Rectal smooth muscle tissue (tissue), 1 donor: ENCODE results near the gene LSM14A.
"Not testable (repeated sequence)": the region's sequence is repeated elsewhere in the genome, so short reads cannot be mapped to it uniquely, and the experiment has no call there.

Experiments
- H3K27ac ChIP-seq: one replicate; pipeline ENCODE4 v1.7.0; 2013; ENCODE audit warnings: low read depth, low read length, inconsistent platforms
- H3K27me3 ChIP-seq: one replicate; pipeline ENCODE4 v1.7.0; 2013; ENCODE audit warnings: low read length; ENCODE audit not compliant: control insufficient read depth, insufficient read depth
- H3K36me3 ChIP-seq: one replicate; pipeline ENCODE4 v1.7.0; 2013; ENCODE audit warnings: low read length; ENCODE audit not compliant: control insufficient read depth, insufficient read depth
- H3K4me1 ChIP-seq: one replicate; pipeline ENCODE4 v1.7.0; 2013; ENCODE audit warnings: low read length; ENCODE audit not compliant: control insufficient read depth, insufficient read depth
- H3K4me3 ChIP-seq: one replicate; pipeline ENCODE4 v1.7.0; 2013; ENCODE audit warnings: low read length
- H3K9ac ChIP-seq: one replicate; pipeline ENCODE4 v1.7.0; 2013; ENCODE audit warnings: low read length

Gene LSM14A

DNA sequence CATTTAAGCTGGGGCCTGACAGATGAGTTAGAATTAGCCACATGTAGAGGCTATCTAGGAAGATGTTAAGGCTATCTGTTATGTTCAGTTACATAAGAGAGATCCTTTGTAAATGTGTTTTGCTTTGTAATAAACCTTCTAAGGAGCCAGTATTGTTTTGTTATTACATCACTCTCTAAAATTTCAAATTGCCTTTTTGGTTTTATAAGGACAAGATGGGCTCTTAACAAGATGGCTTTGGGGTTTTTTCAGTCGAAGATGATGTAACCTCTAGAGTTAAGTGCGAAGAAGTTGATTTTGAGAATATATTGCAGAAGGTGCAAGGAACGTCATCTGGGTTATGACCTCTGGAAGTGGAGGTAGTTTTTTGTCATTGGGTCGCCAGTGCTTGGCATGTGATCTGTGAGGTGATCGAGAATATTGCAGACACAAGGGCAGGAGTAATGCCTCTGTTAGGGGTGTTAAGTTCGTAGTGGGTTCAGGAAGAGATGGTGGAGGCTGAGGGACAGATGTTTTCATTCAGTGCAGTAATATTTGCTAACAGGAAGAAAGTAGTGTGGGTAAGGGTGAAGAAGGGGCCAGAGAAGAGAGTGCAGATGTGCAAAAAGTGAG lies 12.7 kb downstream of the LSM14A start:
- H3K27me3 ChIP-seq, result no peaks in the 10 kb centered on the region
- no peaks in the 10 kb centered on the region for H3K36me3 ChIP-seq
- H3K9ac ChIP-seq, result no peak overlapping the region
- peaks cover 25% of the 10 kb centered on the region for H3K4me1 ChIP-seq
- H3K27ac ChIP-seq, result peak overlapping the region; percentile 4
- no peak overlapping the region for H3K4me3 ChIP-seq

DNA sequence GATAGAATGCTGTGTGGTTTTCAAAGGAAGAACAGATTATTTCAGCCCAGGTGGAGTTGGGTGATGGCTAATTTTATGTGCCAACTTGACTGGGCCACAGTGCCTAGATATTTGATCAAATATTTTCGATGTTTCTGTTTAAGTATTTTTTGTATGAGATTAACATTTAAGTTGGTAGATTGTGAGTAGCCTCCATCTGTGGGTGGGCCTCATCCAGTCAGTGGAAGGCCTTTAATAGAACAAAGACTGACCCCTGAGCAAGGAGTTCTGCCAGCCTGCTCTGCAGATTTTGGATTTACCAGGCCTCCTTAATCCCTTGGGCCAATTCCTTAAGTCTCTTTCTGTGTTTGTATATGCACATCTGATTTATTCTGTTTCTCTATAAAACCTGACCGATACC lies 13.9 kb downstream of the LSM14A start:
- Histone ChIP-seq H3K9ac (no peak overlapping the region), H3K4me1 (peaks cover 22% of the 10 kb centered on the region), H3K27ac (no peak overlapping the region), H3K4me3 (no peak overlapping the region), H3K27me3 (no peaks in the 10 kb centered on the region), H3K36me3 (no peaks in the 10 kb centered on the region)

- Histone ChIP-seq H3K27ac (no peak overlapping the region), H3K4me3 (no peak overlapping the region), H3K36me3 (no peaks in the 10 kb centered on the region), H3K4me1 (peaks cover 19% of the 10 kb centered on the region), H3K9ac (no peak overlapping the region), H3K27me3 (no peaks in the 10 kb centered on the region)
Observed at GRCh38 chr19:34187011-34187410, 14.7 kb downstream of the LSM14A start.

DNA sequence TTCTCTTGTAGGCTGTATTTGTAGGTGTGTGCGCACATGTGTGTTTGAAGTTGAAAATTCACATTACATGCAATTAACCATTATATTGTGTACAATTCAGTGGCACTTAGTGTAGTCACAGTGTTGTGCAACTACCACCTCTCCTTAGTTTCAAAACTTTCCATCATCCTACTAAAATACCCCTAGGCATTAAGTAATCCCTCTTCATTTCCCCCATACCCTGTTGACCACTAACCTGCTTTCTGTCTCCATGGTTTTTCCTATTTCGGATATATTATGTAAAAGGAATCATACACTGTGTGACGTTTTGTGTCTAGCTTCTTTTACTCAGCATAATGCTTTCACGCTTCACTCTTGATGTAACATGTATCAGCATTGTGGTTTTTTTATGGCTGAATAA lies 16.1 kb downstream of the LSM14A start:
- Histone ChIP-seq H3K36me3 (no peaks in the 10 kb centered on the region), H3K9ac (no peak overlapping the region), H3K27ac (no peak overlapping the region), H3K4me1 (peaks cover 19% of the 10 kb centered on the region), H3K27me3 (no peaks in the 10 kb centered on the region), H3K4me3 (no peak overlapping the region)

DNA sequence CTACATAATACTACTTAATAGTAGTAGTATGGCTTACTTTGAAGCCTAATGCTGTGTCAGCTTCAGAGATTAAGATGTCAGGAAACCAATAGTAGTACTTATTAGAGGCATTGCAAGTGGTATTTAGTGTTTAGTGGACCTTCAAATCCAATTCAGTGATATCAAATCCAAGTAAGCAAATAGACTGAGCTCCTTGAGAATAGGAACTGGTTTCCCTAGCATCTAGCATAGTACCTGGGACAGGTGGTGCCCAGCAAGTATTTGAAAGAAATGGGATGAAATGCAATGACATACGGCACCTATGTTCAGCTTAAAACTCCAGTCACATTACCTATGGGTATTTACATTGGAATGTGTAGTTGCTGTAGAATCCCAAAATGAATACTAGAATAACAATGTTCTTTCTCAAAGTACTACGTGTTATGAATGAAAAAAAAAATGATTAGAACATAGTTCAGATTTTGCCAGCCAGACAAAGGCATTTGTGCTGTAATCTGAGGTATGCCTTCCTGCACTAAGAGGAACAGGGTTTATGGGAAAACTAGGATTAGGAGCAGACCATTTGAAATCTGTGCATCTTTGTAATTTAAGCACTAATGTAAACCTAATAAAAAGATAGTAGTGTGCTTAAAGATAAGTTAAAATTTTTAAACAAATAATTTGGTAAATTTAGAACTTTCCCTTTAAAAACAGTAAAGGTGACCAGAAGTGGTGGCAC lies 17.1 kb downstream of the LSM14A start:
- H3K4me3 ChIP-seq, result no peak overlapping the region
- H3K9ac ChIP-seq, result no peak overlapping the region
- H3K27ac ChIP-seq, result no peak overlapping the region
- peaks cover 18% of the 10 kb centered on the region for H3K4me1 ChIP-seq
- peaks cover 2% of the 10 kb centered on the region for H3K36me3 ChIP-seq
- H3K27me3 ChIP-seq, result no peaks in the 10 kb centered on the region

DNA sequence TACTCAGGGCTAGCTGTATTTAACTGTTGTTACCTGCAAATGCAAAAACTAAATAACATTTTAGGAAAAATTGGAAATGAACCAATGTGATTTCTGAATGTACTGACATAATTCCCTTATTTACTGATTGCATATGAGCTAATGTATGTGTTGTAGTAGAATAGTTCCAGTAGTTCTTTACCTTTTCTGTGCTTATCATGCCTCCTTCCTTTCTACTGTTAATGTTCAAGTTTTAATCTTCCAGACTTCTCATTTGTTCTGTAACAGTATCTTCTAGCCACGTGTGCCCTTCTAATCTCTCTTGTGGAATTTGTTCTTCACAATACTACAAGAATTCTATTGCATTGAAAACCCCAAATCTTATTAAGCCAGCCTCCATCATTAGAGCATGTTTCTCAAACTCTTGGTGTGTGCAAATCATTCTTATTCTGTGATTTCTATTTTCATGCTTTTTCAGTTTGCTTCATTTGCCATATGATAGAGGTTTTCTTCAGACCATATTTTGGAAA lies 17.7 kb downstream of the LSM14A start:
- Histone ChIP-seq H3K27me3 (no peaks in the 10 kb centered on the region), H3K4me1 (peaks cover 12% of the 10 kb centered on the region), H3K27ac (no peak overlapping the region), H3K36me3 (peaks cover 3% of the 10 kb centered on the region), H3K4me3 (no peak overlapping the region), H3K9ac (no peak overlapping the region)

DNA sequence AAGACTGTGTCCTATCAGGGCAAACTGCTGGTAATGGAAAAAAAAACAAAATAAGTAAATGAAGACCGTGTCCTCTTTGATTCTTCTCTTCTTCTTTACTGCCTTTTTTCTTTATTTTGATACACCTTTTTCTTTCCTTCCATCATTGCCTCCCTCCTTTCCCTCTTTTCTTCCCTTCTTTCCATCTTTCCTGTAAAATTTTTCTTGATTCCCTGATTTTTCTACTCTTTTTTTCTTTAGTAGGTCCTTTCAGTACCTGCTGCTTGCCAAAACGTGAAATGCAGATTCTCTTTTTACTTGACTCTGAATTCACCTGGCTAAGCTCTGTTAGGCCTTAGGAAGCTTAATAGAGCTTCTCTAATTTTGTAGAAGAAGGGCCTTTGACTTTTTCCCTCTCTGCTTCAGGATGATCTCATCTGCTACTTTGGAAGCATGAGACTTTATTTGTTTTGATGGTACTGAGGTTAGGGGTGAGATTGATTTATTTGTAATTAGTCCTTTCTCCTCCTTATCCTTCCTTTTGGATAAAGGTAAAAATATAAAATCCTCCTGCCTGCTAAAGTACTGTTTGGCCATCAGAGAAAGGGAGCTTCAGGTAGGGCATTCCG lies 19.2 kb downstream of the LSM14A start:
- H3K36me3 ChIP-seq, result peaks cover 5% of the 10 kb centered on the region
- no peak overlapping the region for H3K27ac ChIP-seq
- no peak overlapping the region for H3K9ac ChIP-seq
- H3K4me3 ChIP-seq, result no peak overlapping the region
- no peaks in the 10 kb centered on the region for H3K4me1 ChIP-seq
- no peaks in the 10 kb centered on the region for H3K27me3 ChIP-seq

- no peak overlapping the region for H3K9ac ChIP-seq
- no peaks in the 10 kb centered on the region for H3K4me1 ChIP-seq
- no peaks in the 10 kb centered on the region for H3K27me3 ChIP-seq
- H3K4me3 ChIP-seq, result no peak overlapping the region
- H3K27ac ChIP-seq, result no peak overlapping the region
- H3K36me3 ChIP-seq, result peaks cover 8% of the 10 kb centered on the region
Observed at GRCh38 chr19:34193439-34193838, 21.1 kb downstream of the LSM14A start.

GRCh38 chr19:34193876-34194275 lies 21.6 kb downstream of the LSM14A start:
- no peak overlapping the region for H3K9ac ChIP-seq
- no peaks in the 10 kb centered on the region for H3K4me1 ChIP-seq
- no peak overlapping the region for H3K4me3 ChIP-seq
- H3K27ac ChIP-seq, result no peak overlapping the region
- no peaks in the 10 kb centered on the region for H3K27me3 ChIP-seq
- H3K36me3 ChIP-seq, result peaks cover 8% of the 10 kb centered on the region

DNA sequence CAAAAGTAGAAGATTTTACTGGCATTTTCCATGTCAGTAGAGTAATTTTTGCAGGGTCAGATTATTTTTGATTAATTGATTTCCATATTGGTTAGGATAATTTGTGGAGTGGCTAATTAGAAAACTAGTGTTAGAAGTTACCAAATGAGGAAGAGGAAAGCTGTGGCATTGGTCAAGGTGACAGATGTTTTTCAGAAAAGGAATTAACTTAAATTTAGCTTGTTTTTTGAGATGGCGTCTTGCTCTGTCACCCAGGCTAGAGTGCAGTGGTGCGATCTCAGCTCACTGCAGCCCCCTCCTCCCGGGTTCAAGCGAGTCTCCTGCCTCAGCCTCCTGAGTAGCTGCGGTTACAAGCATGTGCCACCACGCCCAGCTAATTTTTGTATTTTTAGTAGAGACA lies 28.8 kb downstream of the LSM14A start:
- Histone ChIP-seq H3K4me1 (no peaks in the 10 kb centered on the region), H3K9ac (no peak overlapping the region), H3K4me3 (no peak overlapping the region), H3K36me3 (peaks cover 3% of the 10 kb centered on the region), H3K27me3 (no peaks in the 10 kb centered on the region), H3K27ac (no peak overlapping the region)

- H3K36me3 ChIP-seq, H3K27me3 ChIP-seq, H3K27ac ChIP-seq, H3K4me3 ChIP-seq, H3K4me1 ChIP-seq, H3K9ac ChIP-seq: not testable (repeated sequence)
Observed at GRCh38 chr19:34205324-34205723, 33.0 kb downstream of the LSM14A start.

DNA sequence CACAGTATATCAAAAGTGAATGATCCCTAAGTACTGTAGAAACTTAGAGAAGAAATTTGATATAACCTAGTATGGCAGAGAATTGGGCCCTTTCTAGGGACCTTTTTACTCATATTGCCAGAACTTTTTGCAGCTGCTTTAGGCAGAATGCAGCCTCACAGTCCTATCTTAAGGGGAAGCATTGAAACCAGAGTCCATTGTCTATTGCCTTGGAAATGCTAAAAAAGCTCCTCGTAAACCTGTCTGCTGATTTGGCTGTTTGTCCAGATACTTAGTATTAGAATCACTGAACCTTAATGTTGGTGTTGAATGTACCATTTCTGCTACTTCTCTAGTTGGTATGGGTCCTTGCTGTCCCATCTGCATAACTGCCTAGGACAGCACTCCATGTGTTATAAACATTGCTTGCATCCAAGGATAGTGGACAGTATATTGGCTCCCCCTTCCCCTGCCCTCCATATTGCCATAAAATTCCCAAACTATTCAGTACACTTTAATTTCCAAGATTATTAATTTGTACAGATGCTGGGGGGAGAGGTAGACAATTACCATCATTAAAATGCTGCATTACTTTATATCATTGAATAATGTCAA lies 36.1 kb downstream of the LSM14A start:
- Histone ChIP-seq H3K4me3 (no peak overlapping the region), H3K9ac (no peak overlapping the region), H3K27ac (no peak overlapping the region), H3K36me3 (peaks cover 11% of the 10 kb centered on the region), H3K4me1 (no peaks in the 10 kb centered on the region), H3K27me3 (no peaks in the 10 kb centered on the region)
